Parathyroid adenoma (tissue), 2 donors: ENCODE results near the gene SRPK1.

Experiments used
- H2AFZ ChIP-seq: fragments of 300-600 bp; sonication (generic); one replicate; pipeline ENCODE4 v1.7.0; 2017; ENCODE audit warnings: antibody characterized with exemption, mild to moderate bottlenecking
- H3K27ac ChIP-seq: fragments of 300-600 bp; sonication (generic); one replicate; pipeline ENCODE4 v1.7.0; 2017
- H3K27me3 ChIP-seq: fragments of 300-600 bp; sonication (generic); one replicate; pipeline ENCODE4 v1.7.0; 2017; ENCODE audit warnings: low read length; ENCODE audit not compliant: control insufficient read depth, insufficient read depth
- H3K36me3 ChIP-seq: fragments of 300-600 bp; sonication (generic); one replicate; pipeline ENCODE4 v1.7.0; 2017; ENCODE audit warnings: low read length; ENCODE audit not compliant: control insufficient read depth, insufficient read depth
- H3K4me1 ChIP-seq: fragments of 300-600 bp; sonication (generic); one replicate; pipeline ENCODE4 v1.7.0; 2017; ENCODE audit warnings: control low read depth
- H3K4me2 ChIP-seq: fragments of 300-600 bp; sonication (generic); one replicate; pipeline ENCODE4 v1.7.0; 2017; ENCODE audit warnings: low read length
- H3K4me3 ChIP-seq: fragments of 300-600 bp; sonication (generic); one replicate; pipeline ENCODE4 v1.7.0; 2017; ENCODE audit warnings: low read depth, low read length
- H3K79me2 ChIP-seq: fragments of 300-600 bp; sonication (generic); one replicate; pipeline ENCODE4 v1.7.0; 2017; ENCODE audit warnings: control low read depth
- H3K9ac ChIP-seq: fragments of 300-600 bp; sonication (generic); one replicate; pipeline ENCODE4 v1.7.0; 2017; ENCODE audit warnings: mild to moderate bottlenecking
- H3K9me3 ChIP-seq: fragments of 300-600 bp; sonication (generic); one replicate; pipeline ENCODE4 v1.7.0; 2017; ENCODE audit warnings: low read length; ENCODE audit not compliant: control insufficient read depth
- TF ChIP-seq, protein P1 (sequence below): fragments of 300-600 bp; sonication (generic); IDR thresholded peaks from one replicate; pipeline ENCODE4 v1.7.0; 2017; ENCODE audit warnings: antibody characterized with exemption, mild to moderate bottlenecking
- donor health status: primary hyperparathyroidism.

The SRPK1 gene

DNA sequence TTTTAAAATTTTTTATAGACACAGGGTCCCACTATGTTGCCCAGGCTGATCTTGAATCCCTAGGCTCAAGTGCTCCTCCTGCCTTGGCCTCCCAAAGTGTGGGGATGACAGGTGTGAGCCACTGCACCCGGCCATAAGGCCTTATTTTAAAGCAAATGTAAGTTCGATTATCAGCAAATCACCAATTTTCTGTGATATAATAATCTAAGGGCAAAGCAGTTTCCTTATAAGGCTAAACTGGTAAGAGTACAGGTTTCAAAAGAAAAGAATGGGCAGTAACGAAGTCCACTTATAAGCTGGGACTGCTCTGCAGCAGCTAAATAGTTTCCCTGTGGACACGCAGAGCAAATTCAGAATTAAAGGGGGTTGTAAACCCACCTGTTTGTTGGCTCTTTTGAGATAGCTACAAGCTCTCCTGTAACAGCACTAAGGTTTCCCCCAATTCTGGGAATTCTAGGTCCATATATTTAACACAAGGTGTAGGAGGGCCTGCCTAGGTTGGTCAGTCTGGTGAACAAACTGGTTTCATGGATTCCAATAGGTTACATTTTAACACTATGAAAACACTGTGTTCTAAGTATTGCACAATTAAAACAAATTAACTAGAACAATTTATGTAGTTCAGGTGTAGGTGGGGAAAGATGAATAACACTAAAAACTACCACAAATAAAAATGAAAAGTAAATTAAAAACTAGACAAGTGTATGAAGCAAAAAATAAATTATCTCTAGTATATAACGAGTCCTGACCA lies 89.5 kb downstream of the SRPK1 start:
- Histone ChIP-seq H3K27ac (no peak overlapping the region), H3K36me3 (no peaks in the 10 kb centered on the region), H3K27me3 (no peaks in the 10 kb centered on the region), H3K4me1 (no peaks in the 10 kb centered on the region), H3K9ac (no peak overlapping the region), H3K4me2 (no peak overlapping the region), H2AFZ (no peak overlapping the region), H3K9me3 (no peaks in the 10 kb centered on the region), H3K79me2 (no peaks in the 10 kb centered on the region), H3K4me3 (no peak overlapping the region)
- TF ChIP-seq, protein P1, sequence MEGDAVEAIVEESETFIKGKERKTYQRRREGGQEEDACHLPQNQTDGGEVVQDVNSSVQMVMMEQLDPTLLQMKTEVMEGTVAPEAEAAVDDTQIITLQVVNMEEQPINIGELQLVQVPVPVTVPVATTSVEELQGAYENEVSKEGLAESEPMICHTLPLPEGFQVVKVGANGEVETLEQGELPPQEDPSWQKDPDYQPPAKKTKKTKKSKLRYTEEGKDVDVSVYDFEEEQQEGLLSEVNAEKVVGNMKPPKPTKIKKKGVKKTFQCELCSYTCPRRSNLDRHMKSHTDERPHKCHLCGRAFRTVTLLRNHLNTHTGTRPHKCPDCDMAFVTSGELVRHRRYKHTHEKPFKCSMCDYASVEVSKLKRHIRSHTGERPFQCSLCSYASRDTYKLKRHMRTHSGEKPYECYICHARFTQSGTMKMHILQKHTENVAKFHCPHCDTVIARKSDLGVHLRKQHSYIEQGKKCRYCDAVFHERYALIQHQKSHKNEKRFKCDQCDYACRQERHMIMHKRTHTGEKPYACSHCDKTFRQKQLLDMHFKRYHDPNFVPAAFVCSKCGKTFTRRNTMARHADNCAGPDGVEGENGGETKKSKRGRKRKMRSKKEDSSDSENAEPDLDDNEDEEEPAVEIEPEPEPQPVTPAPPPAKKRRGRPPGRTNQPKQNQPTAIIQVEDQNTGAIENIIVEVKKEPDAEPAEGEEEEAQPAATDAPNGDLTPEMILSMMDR: no peak

DNA sequence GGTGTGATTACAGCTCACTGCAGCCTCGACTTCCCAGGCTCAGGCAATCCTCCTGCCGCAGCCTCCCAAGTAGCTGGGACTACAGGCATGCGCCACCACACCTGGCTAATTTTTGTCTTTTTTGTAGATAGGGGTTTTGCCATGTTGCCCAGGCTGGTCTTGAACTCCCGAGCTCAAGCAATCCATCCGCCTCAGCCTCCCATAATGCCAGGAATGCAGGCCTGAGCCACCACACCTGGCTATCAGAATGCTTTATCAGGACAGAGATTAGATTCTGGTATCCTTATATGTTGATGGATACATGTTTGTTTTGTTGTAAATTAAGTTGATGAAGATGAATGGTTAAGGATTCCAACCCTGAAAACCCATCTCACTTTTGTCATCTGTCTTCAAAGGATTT lies 91.6 kb downstream of the SRPK1 start:
- H3K79me2 ChIP-seq: no peaks in the 10 kb centered on the region
- H3K9ac ChIP-seq: no peak overlapping the region
- H3K36me3 ChIP-seq: no peaks in the 10 kb centered on the region
- no peak overlapping the region for H3K4me2 ChIP-seq
- no peaks in the 10 kb centered on the region for H3K27me3 ChIP-seq
- TF ChIP-seq, protein P1: no peak
- H3K4me1 ChIP-seq: no peaks in the 10 kb centered on the region
- no peak overlapping the region for H3K27ac ChIP-seq
- H3K4me3 ChIP-seq: no peak overlapping the region
- H3K9me3 ChIP-seq: no peaks in the 10 kb centered on the region
- no peak overlapping the region for H2AFZ ChIP-seq

DNA sequence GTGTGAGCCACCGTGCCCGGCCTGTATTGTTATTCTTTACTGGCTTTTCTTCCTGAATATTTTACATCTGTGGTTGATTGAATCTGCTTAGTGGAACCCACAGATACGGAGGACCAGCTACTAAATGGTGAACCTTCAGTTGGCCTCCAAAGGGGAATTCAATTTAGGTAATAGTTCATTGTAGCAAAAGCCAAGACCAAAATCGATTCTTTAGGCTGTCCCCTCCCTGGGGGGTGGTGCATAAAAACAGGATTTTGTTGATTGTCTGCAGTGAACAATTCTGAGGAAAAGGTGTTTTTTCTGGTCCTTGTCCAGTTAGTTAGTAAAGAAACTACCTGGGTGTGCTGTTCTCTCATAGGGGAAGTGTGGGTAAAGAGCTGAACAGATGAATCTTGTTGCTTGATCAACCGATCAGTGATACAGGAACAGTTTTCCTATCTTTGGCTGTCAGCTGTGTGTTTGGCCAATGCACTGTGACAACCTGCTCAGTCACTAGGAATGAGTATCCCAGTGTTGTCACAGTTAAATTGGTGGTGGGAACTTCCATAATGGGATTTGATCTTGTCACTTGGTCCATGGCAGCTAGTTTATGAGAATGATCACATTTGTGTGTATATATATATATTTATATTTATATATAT lies 96.2 kb downstream of the SRPK1 start:
- H3K4me2 ChIP-seq: no peak overlapping the region
- H3K9ac ChIP-seq: no peak overlapping the region
- H3K27ac ChIP-seq: no peak overlapping the region
- H3K27me3 ChIP-seq: no peaks in the 10 kb centered on the region
- TF ChIP-seq, protein P1: no peak
- H2AFZ ChIP-seq: no peak overlapping the region
- H3K4me3 ChIP-seq: no peak overlapping the region
- no peaks in the 10 kb centered on the region for H3K79me2 ChIP-seq
- no peaks in the 10 kb centered on the region for H3K9me3 ChIP-seq
- no peaks in the 10 kb centered on the region for H3K4me1 ChIP-seq
- no peaks in the 10 kb centered on the region for H3K36me3 ChIP-seq

DNA sequence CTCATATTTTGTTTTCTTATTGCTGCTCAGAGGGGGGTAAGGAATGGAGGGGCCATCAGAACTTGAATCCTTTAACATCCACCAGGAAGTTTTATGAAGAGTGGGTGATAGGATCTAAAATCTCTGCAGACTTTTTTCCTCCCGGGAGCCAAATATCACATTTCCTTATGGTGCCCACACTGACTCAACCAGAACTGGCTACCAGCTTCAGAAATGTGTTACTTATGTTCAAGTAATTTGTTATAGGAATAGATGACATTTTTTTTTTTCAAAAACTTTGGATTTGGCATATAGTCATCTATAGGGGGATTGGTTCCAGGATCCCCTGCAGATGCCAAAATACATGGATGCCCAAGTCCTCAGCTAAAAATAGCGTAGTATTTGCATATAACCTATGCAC lies 97.3 kb downstream of the SRPK1 start:
- TF ChIP-seq, protein P1: no peak
- H3K9ac ChIP-seq: no peak overlapping the region
- no peaks in the 10 kb centered on the region for H3K27me3 ChIP-seq
- no peak overlapping the region for H3K4me2 ChIP-seq
- no peaks in the 10 kb centered on the region for H3K9me3 ChIP-seq
- no peak overlapping the region for H2AFZ ChIP-seq
- H3K27ac ChIP-seq: no peak overlapping the region
- H3K36me3 ChIP-seq: no peaks in the 10 kb centered on the region
- no peaks in the 10 kb centered on the region for H3K4me1 ChIP-seq
- no peak overlapping the region for H3K4me3 ChIP-seq
- no peaks in the 10 kb centered on the region for H3K79me2 ChIP-seq

DNA sequence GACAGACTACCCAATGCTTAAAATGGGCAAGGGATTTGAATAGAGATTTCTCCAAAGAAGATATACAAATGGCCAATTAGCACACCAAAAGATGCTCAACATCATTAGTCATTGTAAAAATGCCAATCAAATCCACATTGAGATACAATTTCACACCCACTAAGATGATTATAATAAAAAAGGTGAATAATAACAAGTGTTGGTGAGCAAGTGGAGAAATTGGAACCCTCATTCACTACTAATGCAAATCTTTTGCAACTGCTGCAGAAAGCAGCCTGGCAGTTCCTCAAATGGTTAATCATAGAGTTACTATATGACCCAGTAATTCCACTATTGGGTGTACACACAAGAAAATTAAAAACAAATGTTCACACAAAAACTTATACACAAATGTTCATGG lies 103.4 kb downstream of the SRPK1 start:
- no peak overlapping the region for H2AFZ ChIP-seq
- no peak overlapping the region for H3K9ac ChIP-seq
- no peaks in the 10 kb centered on the region for H3K9me3 ChIP-seq
- TF ChIP-seq, protein P1: no peak
- no peak overlapping the region for H3K27ac ChIP-seq
- no peaks in the 10 kb centered on the region for H3K4me1 ChIP-seq
- H3K36me3 ChIP-seq: no peaks in the 10 kb centered on the region
- no peaks in the 10 kb centered on the region for H3K27me3 ChIP-seq
- H3K4me2 ChIP-seq: no peak overlapping the region
- H3K4me3 ChIP-seq: no peak overlapping the region
- H3K79me2 ChIP-seq: no peaks in the 10 kb centered on the region
